H9 (cell line): ENCODE data around the gene ZBTB20. TPM values are rescaled to one million over a fixed set of nuclear protein-coding genes. Genes with fewer than 3 reads are reported as not detected.

Source experiments
- DNase-seq: peaks from one replicate; pipeline ENCODE4 v3.0.0-alpha.2; 2017
- H2AFZ ChIP-seq: one replicate; pipeline ENCODE4 v1.6.1; 2013; ENCODE audit warnings: mild to moderate bottlenecking, low read length, control low read depth, moderate library complexity
- H2AK5ac ChIP-seq: 2 replicates; pipeline ENCODE4 v1.6.1; 2013; ENCODE audit warnings: low read length, control low read depth, mixed read lengths; ENCODE audit not compliant: insufficient read length
- H2BK120ac ChIP-seq: one replicate; pipeline ENCODE4 v1.6.1; 2013; ENCODE audit warnings: low read depth, mild to moderate bottlenecking, low read length, control low read depth, inconsistent platforms; ENCODE audit not compliant: poor library complexity, severe bottlenecking
- H2BK12ac ChIP-seq: 2 replicates; pipeline ENCODE4 v1.6.1; 2013; ENCODE audit warnings: low read length, control low read depth, mixed read lengths, low read depth; ENCODE audit not compliant: insufficient read length
- H2BK15ac ChIP-seq: 2 replicates; pipeline ENCODE4 v1.6.1; 2013; ENCODE audit warnings: low read depth, low read length, control low read depth
- H2BK20ac ChIP-seq: one replicate; pipeline ENCODE4 v1.6.1; 2013; ENCODE audit warnings: low read depth, mild to moderate bottlenecking, low read length, control low read depth, inconsistent platforms; ENCODE audit not compliant: poor library complexity, severe bottlenecking
- H2BK5ac ChIP-seq: 2 replicates; pipeline ENCODE4 v1.6.1; 2013; ENCODE audit warnings: low read length, control low read depth, mixed read lengths; ENCODE audit not compliant: insufficient read length
- H3K14ac ChIP-seq: 2 replicates; pipeline ENCODE4 v1.6.1; 2013; ENCODE audit warnings: low read length, control low read depth; ENCODE audit not compliant: insufficient read depth
- H3K18ac ChIP-seq: 2 replicates; pipeline ENCODE4 v1.6.1; 2013; ENCODE audit warnings: low read depth, mild to moderate bottlenecking, mixed read lengths, low read length, control low read depth; ENCODE audit not compliant: insufficient read length
- H3K23ac ChIP-seq: 2 replicates; pipeline ENCODE4 v1.6.1; 2013; ENCODE audit warnings: low read length, control low read depth, mixed read lengths, low read depth; ENCODE audit not compliant: insufficient read length
- H3K23me2 ChIP-seq: 2 replicates; pipeline ENCODE4 v1.6.1; 2013; ENCODE audit warnings: low read depth, mild to moderate bottlenecking, mixed read lengths, low read length, control low read depth; ENCODE audit not compliant: insufficient read length, poor library complexity, severe bottlenecking
- H3K27ac ChIP-seq: 2 replicates; pipeline ENCODE4 v1.5.1; 2013; ENCODE audit warnings: low read length, control low read depth, mixed read lengths, low read depth; ENCODE audit not compliant: insufficient read length
- H3K27me3 ChIP-seq: 2 replicates; pipeline ENCODE4 v1.6.1; 2013; ENCODE audit warnings: low read length, control low read depth, inconsistent platforms; ENCODE audit not compliant: insufficient read depth
- H3K4ac ChIP-seq: 2 replicates; pipeline ENCODE4 v1.6.1; 2013; ENCODE audit warnings: low read depth, mild to moderate bottlenecking, control low read depth, inconsistent platforms, low read length, moderate library complexity
- H3K4me1 ChIP-seq: 2 replicates; pipeline ENCODE4 v1.6.1; 2013; ENCODE audit warnings: low read length, control low read depth, inconsistent platforms; ENCODE audit not compliant: insufficient read depth
- H3K4me2 ChIP-seq: 2 replicates; pipeline ENCODE4 v1.6.1; 2013; ENCODE audit warnings: low read length, control low read depth, mixed read lengths; ENCODE audit not compliant: insufficient read length, insufficient read depth
- H3K56ac ChIP-seq: 2 replicates; pipeline ENCODE4 v1.6.1; 2013; ENCODE audit warnings: low read depth, mild to moderate bottlenecking, mixed read lengths, low read length, control low read depth; ENCODE audit not compliant: insufficient read length
- H3K79me1 ChIP-seq: 2 replicates; pipeline ENCODE4 v1.6.1; 2013; ENCODE audit warnings: low read depth, mild to moderate bottlenecking, moderate library complexity, low read length, control low read depth, inconsistent platforms; ENCODE audit not compliant: insufficient read depth, poor library complexity, severe bottlenecking
- H3K79me2 ChIP-seq: 2 replicates; pipeline ENCODE4 v1.6.1; 2013; ENCODE audit warnings: low read length, control low read depth, inconsistent platforms; ENCODE audit not compliant: insufficient read depth
- H3K9ac ChIP-seq: 2 replicates; pipeline ENCODE4 v1.6.1; 2013; ENCODE audit warnings: low read length, control low read depth, mixed read lengths; ENCODE audit not compliant: insufficient read length; ENCODE audit errors: extremely low read depth
- H3K9me3 ChIP-seq: one replicate; pipeline ENCODE4 v1.6.1; 2013; ENCODE audit warnings: low read depth, low read length, inconsistent platforms; ENCODE audit not compliant: control insufficient read depth
- H3T11ph ChIP-seq: one replicate; pipeline ENCODE4 v1.6.1; 2013; ENCODE audit warnings: mild to moderate bottlenecking, low read length, control low read depth, inconsistent platforms
- H4K20me1 ChIP-seq: one replicate; pipeline ENCODE4 v1.6.1; 2013; ENCODE audit not compliant: control insufficient read depth, insufficient read length, insufficient read depth
- H4K5ac ChIP-seq: 2 replicates; pipeline ENCODE4 v1.6.1; 2013; ENCODE audit warnings: low read depth, mild to moderate bottlenecking, mixed read lengths, low read length, control low read depth; ENCODE audit not compliant: insufficient read length
- H4K8ac ChIP-seq: replicated peaks from 2 replicates; pipeline ENCODE4 v1.6.1; 2013; ENCODE audit warnings: low read length, control low read depth, mixed read lengths, low read depth; ENCODE audit not compliant: insufficient read length
- H4K91ac ChIP-seq: 2 replicates; pipeline ENCODE4 v1.6.1; 2013; ENCODE audit warnings: low read depth, mild to moderate bottlenecking, moderate library complexity, mixed read lengths, low read length, control low read depth; ENCODE audit not compliant: insufficient read length
- H3K27ac Mint-ChIP-seq, 3 experiments: 2 replicates in 2 of 3; 3 replicates in 1 of 3; pipeline ENCODE4 v1.8.0; 2020 to 2021; ENCODE audit warnings: mixed read lengths in 3 of 3, mild to moderate bottlenecking in 1 of 3, moderate library complexity in 1 of 3
- H3K27me3 Mint-ChIP-seq: 2 replicates; pipeline ENCODE4 v1.8.0; 2021; ENCODE audit warnings: low read depth, mild to moderate bottlenecking, moderate library complexity, mixed read lengths
- H3K36me3 Mint-ChIP-seq, 3 experiments: 2 replicates in 2 of 3; 3 replicates in 1 of 3; pipeline ENCODE4 v1.8.0; 2020 to 2021; ENCODE audit warnings: low read depth in 3 of 3, mixed read lengths in 3 of 3; ENCODE audit not compliant: insufficient read depth in 1 of 3
- H3K4me1 Mint-ChIP-seq, 2 experiments: 2 replicates each; pipeline ENCODE4 v1.8.0; 2020; ENCODE audit warnings: mixed read lengths in 2 of 2
- H3K4me3 Mint-ChIP-seq, 2 experiments: 2 replicates in 1 of 2; 3 replicates in 1 of 2; pipeline ENCODE4 v1.8.0; 2020 to 2021; ENCODE audit warnings: mild to moderate bottlenecking in 2 of 2, mixed read lengths in 2 of 2, moderate library complexity in 1 of 2
- H3K9me3 Mint-ChIP-seq, 2 experiments: 2 replicates in 1 of 2; 3 replicates in 1 of 2; pipeline ENCODE4 v1.8.0; 2020; ENCODE audit warnings: mild to moderate bottlenecking in 2 of 2, mixed read lengths in 2 of 2, moderate library complexity in 1 of 2
- WGBS: extraction: QIAGEN DNeasy Blood & Tissue Kit; methylation state at CpG from one replicate; pipeline ENCODE4 v1.1.7; 2013; ENCODE audit warnings: missing lambda C conversion rate, low lambda C conversion rate, mixed read lengths; ENCODE audit not compliant: insufficient read length; ENCODE audit errors: extremely low coverage; 5-methylcytosine and 5-hydroxymethylcytosine counted together
- total RNA-seq: library from RNA; stranded (reverse); gene quantifications from 2 replicates; pipeline ENCODE4 v1.2.1, GENCODE V29; 2021
- TF ChIP-seq, protein P1 (sequence below): fragments of 200-600 bp; sonication (generic); conservative IDR thresholded peaks from 3 replicates; pipeline ENCODE4 v1.8.0; 2021; ENCODE audit warnings: antibody characterized with exemption, mild to moderate bottlenecking

The ZBTB20 gene
- total RNA-seq, 1 experiment from 2014 or later = 0.70 TPM

GRCh38 chr3:114424337-114424736 is 722.8 kb downstream of the ZBTB20 start:
- Histone ChIP-seq H3T11ph (no peak overlapping the region), H2BK12ac (no peak overlapping the region), H3K9me3 (no peaks in the 10 kb centered on the region), H3K18ac (no peak overlapping the region), H3K79me2 (no peaks in the 10 kb centered on the region), H3K56ac (no peak overlapping the region), H4K91ac (no peak overlapping the region), H2AK5ac (no peak overlapping the region), H2BK15ac (no peak overlapping the region), H3K27me3 (no peaks in the 10 kb centered on the region), H2BK5ac (no peak overlapping the region), H4K5ac (no peak overlapping the region), H2BK120ac (no peak overlapping the region), H3K14ac (no peak overlapping the region), H3K23me2 (no peaks in the 10 kb centered on the region), H3K27ac (no peak overlapping the region), H3K23ac (no peak overlapping the region), H3K4me2 (no peak overlapping the region), H4K8ac (no peak overlapping the region), H3K9ac (no peak overlapping the region), H3K79me1 (no peaks in the 10 kb centered on the region), H3K4ac (no peak overlapping the region), H4K20me1 (no peaks in the 10 kb centered on the region), H3K4me1 (no peaks in the 10 kb centered on the region; the same call in 1 of the 2 replicates), H2BK20ac (no peak overlapping the region), H2AFZ (no peak overlapping the region)
- H3K4me3 Mint-ChIP-seq = no peak overlapping the region
- TF ChIP-seq, protein P1, sequence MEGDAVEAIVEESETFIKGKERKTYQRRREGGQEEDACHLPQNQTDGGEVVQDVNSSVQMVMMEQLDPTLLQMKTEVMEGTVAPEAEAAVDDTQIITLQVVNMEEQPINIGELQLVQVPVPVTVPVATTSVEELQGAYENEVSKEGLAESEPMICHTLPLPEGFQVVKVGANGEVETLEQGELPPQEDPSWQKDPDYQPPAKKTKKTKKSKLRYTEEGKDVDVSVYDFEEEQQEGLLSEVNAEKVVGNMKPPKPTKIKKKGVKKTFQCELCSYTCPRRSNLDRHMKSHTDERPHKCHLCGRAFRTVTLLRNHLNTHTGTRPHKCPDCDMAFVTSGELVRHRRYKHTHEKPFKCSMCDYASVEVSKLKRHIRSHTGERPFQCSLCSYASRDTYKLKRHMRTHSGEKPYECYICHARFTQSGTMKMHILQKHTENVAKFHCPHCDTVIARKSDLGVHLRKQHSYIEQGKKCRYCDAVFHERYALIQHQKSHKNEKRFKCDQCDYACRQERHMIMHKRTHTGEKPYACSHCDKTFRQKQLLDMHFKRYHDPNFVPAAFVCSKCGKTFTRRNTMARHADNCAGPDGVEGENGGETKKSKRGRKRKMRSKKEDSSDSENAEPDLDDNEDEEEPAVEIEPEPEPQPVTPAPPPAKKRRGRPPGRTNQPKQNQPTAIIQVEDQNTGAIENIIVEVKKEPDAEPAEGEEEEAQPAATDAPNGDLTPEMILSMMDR = no peak
- H3K4me1 Mint-ChIP-seq = peaks cover 24% of the 10 kb centered on the region in 2 experiments
- peaks cover 0 to 6% of the 10 kb centered on the region in 2 experiments; a peak in 2 of 5 replicates for H3K9me3 Mint-ChIP-seq
- H3K27me3 Mint-ChIP-seq = no peaks in the 10 kb centered on the region
- H3K27ac Mint-ChIP-seq = no peak overlapping the region
- peaks cover 1 to 9% (median 2%) of the 10 kb centered on the region in 3 experiments; a peak in 3 of 7 replicates for H3K36me3 Mint-ChIP-seq
- no peak for DNase-seq
- no CpG with 5 or more reads among the region's 8 CpGs for WGBS
